ENCODE results near the gene GABRB1.

Gene GABRB1

DNA sequence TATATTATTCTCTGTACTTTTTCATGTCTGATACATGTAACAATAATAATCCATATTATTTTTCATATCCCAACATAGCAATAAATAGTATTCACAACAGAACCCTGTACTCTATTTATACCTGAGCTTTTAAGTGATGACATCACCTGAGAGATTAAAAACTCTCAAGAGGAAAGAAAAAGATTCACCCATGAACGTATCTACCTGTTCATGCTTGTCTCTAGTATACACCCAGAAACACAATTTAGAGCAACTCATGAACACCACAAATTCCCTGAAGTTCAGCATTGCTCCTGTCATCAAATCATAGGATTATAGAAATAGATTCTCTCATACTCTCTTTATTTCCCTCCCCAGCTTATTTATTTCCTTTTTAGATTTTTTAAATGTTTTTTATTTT lies 185.9 kb downstream of the GABRB1 start:
- no peak overlapping the region for H3K4me3 ChIP-seq (ENCODE audit: low read length)
- H3K36me3 ChIP-seq (ENCODE audit: insufficient read depth, low read depth, low read length), result no peaks in the 10 kb centered on the region
- no peaks in the 10 kb centered on the region for H3K27me3 ChIP-seq (ENCODE audit: insufficient read depth, low read length)
- H3K9me3 ChIP-seq (ENCODE audit: insufficient read depth, low read depth, low read length), result no peaks in the 10 kb centered on the region
- H3K27ac ChIP-seq (ENCODE audit: low read length), result no peak overlapping the region
- H3K4me1 ChIP-seq (ENCODE audit: insufficient read depth, low read length), result no peaks in the 10 kb centered on the region
- H3K9ac ChIP-seq (ENCODE audit: low read depth, low read length), result no peak overlapping the region

DNA sequence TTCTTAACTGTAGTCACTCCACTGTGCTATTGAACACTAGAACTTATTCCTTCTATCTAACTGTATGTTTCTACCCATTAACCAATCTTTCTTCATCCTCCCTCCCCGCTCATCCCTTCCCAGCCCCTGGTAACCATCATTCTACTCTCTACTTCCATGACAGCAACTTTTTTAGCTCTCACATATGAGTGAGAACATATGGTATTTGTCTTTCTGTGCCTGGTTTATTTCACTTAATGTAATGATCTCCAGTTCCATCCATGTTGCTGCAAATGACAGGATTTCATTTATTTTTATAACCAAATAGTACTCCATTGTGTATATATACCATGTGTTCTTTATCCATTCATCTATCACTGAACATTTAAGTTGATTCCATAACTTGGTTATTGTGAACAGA lies 186.5 kb downstream of the GABRB1 start:
- Histone ChIP-seq H3K9me3 (ENCODE audit: insufficient read depth, low read depth, low read length) (no peaks in the 10 kb centered on the region), H3K4me3 (ENCODE audit: low read length) (no peak overlapping the region), H3K4me1 (ENCODE audit: insufficient read depth, low read length) (no peaks in the 10 kb centered on the region), H3K9ac (ENCODE audit: low read depth, low read length) (no peak overlapping the region), H3K36me3 (ENCODE audit: insufficient read depth, low read depth, low read length) (no peaks in the 10 kb centered on the region), H3K27ac (ENCODE audit: low read length) (no peak overlapping the region), H3K27me3 (ENCODE audit: insufficient read depth, low read length) (no peaks in the 10 kb centered on the region)

DNA sequence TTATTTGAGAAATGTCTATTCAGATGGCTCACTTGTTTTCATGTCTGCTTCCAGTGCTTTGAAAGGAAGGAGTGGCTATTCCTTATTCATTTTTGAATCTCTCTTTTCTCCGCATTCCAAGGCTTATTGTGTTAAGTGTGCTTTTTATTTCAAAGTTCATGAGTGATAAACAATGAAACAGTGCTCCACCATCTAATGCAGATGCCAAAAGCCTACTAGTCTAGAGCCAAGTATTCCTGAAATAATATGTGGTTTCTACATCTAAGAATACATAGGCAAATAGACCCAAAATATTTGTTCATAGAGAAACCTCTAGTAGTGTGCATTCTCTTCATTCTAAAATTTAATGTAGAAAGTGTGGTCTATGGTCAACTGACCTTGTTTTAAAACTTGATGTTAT lies 187.3 kb downstream of the GABRB1 start:
- H3K27me3 ChIP-seq (ENCODE audit: insufficient read depth, low read length), result no peaks in the 10 kb centered on the region
- H3K4me1 ChIP-seq (ENCODE audit: insufficient read depth, low read length), result no peaks in the 10 kb centered on the region
- H3K27ac ChIP-seq (ENCODE audit: low read length), result no peak overlapping the region
- H3K9me3 ChIP-seq (ENCODE audit: insufficient read depth, low read depth, low read length), result no peaks in the 10 kb centered on the region
- H3K36me3 ChIP-seq (ENCODE audit: insufficient read depth, low read depth, low read length), result no peaks in the 10 kb centered on the region
- H3K9ac ChIP-seq (ENCODE audit: low read depth, low read length), result no peak overlapping the region
- H3K4me3 ChIP-seq (ENCODE audit: low read length), result no peak overlapping the region

DNA sequence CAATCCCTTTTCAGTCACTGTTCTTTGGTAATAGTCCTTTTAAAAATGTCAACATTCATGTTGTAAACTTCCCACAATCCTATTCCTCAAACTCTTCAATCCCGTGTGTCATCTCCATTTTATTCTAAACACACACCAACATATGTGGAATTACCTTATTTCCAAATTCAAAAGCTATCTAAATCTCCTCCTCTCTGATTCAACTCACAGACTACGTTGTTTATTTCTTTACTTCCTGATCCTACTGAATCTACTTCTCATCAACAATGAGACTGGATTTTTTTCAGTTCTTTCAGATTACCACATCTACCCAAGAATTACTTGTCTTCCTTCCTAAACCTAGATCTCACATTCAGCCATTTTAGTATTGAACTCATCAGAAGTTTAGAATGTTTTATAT lies 188.2 kb downstream of the GABRB1 start:
- Histone ChIP-seq H3K4me3 (ENCODE audit: low read length) (no peak overlapping the region), H3K27ac (ENCODE audit: low read length) (no peak overlapping the region), H3K4me1 (ENCODE audit: insufficient read depth, low read length) (no peaks in the 10 kb centered on the region), H3K36me3 (ENCODE audit: insufficient read depth, low read depth, low read length) (no peaks in the 10 kb centered on the region), H3K9ac (ENCODE audit: low read depth, low read length) (no peak overlapping the region), H3K9me3 (ENCODE audit: insufficient read depth, low read depth, low read length) (no peaks in the 10 kb centered on the region), H3K27me3 (ENCODE audit: insufficient read depth, low read length) (no peaks in the 10 kb centered on the region)

DNA sequence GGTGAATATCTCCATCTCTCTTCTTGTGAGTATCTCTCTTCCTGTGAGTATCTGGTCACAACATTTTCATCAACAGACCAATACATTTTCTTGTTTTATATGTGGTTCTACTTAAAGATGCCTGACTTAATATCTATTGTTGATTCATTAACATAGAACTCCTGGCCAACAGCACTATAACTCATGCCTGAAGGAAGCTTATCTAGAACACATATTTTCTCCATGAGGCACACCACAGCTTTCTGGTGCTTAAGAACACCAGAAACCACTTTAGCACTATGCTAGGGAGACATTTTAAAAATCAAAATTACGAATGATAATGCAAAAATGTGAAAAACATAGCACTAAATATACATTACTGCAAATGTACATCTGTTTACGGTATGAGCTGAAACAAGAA lies 190.4 kb downstream of the GABRB1 start:
- H3K4me1 ChIP-seq (ENCODE audit: insufficient read depth, low read length), result no peaks in the 10 kb centered on the region
- H3K9me3 ChIP-seq (ENCODE audit: insufficient read depth, low read depth, low read length), result no peaks in the 10 kb centered on the region
- H3K9ac ChIP-seq (ENCODE audit: low read depth, low read length), result no peak overlapping the region
- no peaks in the 10 kb centered on the region for H3K36me3 ChIP-seq (ENCODE audit: insufficient read depth, low read depth, low read length)
- no peaks in the 10 kb centered on the region for H3K27me3 ChIP-seq (ENCODE audit: insufficient read depth, low read length)
- no peak overlapping the region for H3K4me3 ChIP-seq (ENCODE audit: low read length)
- no peak overlapping the region for H3K27ac ChIP-seq (ENCODE audit: low read length)

DNA sequence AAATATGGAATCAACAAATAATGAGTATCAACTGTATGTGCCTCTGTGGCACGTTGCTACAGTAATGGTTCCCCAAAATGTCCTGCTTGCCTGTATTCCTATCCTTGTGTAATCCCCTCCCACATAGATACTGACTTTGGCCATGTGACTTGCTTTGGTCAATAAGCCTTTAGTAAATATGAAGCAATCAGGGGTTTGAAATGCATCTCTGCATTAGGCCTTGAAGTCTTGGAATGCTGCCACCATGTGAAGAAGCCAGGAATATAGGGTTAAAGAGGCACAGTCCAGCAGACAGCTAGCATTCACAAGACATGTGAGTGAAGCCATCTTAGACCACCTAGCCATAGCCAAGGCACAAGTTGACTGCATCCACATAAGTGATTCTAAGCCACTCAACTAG lies 190.9 kb downstream of the GABRB1 start:
- Histone ChIP-seq H3K9ac (ENCODE audit: low read depth, low read length) (no peak overlapping the region), H3K27ac (ENCODE audit: low read length) (no peak overlapping the region), H3K36me3 (ENCODE audit: insufficient read depth, low read depth, low read length) (no peaks in the 10 kb centered on the region), H3K4me3 (ENCODE audit: low read length) (no peak overlapping the region), H3K27me3 (ENCODE audit: insufficient read depth, low read length) (no peaks in the 10 kb centered on the region), H3K9me3 (ENCODE audit: insufficient read depth, low read depth, low read length) (no peaks in the 10 kb centered on the region), H3K4me1 (ENCODE audit: insufficient read depth, low read length) (no peaks in the 10 kb centered on the region)

DNA sequence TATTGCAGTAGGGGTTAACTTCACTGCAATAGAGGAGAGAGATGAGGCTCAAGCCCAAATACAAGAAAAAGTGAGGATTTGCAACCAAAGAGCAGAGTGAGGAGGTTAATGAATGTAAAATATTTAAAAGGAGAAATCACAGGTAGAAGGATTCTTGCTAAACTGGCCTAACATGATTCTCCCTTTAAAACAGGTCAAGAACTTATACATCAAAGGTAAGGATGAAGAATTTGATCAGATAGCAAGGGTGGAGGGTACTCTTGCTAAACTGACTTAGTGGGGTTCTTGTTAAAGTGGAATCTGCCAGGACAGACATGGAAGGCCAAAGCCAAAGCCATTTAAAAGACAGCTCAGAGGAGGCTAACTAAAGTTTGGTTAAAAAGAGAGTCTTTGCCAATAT lies 193.0 kb downstream of the GABRB1 start:
- no peak overlapping the region for H3K4me3 ChIP-seq (ENCODE audit: low read length)
- no peaks in the 10 kb centered on the region for H3K36me3 ChIP-seq (ENCODE audit: insufficient read depth, low read depth, low read length)
- H3K4me1 ChIP-seq (ENCODE audit: insufficient read depth, low read length), result no peaks in the 10 kb centered on the region
- no peak overlapping the region for H3K9ac ChIP-seq (ENCODE audit: low read depth, low read length)
- no peaks in the 10 kb centered on the region for H3K27me3 ChIP-seq (ENCODE audit: insufficient read depth, low read length)
- no peak overlapping the region for H3K27ac ChIP-seq (ENCODE audit: low read length)
- H3K9me3 ChIP-seq (ENCODE audit: insufficient read depth, low read depth, low read length), result no peaks in the 10 kb centered on the region

DNA sequence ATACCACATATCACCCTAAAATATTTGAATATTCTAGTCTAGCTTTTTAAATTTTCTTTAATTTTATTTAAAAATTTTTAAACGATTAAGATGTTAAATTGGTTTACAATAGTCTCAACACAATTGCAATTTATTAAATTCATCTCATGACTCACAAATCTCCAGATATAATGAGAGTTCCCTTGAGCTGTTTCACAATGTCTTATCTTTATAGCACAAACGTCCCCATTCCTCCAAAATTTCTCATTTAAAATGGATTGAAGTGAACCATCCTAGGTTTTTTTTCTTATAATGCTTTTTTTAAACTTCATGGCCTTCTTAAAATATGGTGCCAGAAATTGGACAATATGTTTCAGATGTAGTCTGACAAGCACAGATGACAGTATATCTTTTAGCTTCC lies 204.4 kb downstream of the GABRB1 start:
- Histone ChIP-seq H3K27me3 (ENCODE audit: insufficient read depth, low read length) (no peaks in the 10 kb centered on the region), H3K27ac (ENCODE audit: low read length) (no peak overlapping the region), H3K4me1 (ENCODE audit: insufficient read depth, low read length) (no peaks in the 10 kb centered on the region)

DNA sequence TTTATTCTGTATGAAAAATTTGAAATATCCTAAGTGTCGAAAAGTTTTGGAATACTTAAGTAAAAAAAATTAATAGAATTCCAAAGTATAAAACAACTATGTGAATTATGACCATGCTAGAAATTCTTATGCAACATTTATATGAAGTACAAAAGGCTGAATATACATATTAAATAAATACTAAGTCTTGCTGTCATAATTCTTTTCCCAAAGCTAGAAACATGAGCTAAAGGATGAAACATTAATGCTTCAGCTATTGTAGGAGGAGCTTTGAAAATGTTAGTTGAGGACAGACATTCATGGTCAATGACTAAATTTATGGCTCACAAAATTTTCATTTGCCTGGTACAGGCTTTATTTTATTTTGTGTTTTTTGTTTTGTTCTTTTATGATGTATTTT lies 207.3 kb downstream of the GABRB1 start:
- no peaks in the 10 kb centered on the region for H3K36me3 ChIP-seq (ENCODE audit: insufficient read depth, low read depth, low read length)

More for the DNA sequence above, 204.4 kb downstream of the GABRB1 start:
- Histone ChIP-seq H3K36me3 (ENCODE audit: insufficient read depth, low read depth, low read length) (no peaks in the 10 kb centered on the region), H3K9ac (ENCODE audit: low read depth, low read length) (no peak overlapping the region), H3K9me3 (ENCODE audit: insufficient read depth, low read depth, low read length) (no peaks in the 10 kb centered on the region), H3K4me3 (ENCODE audit: low read length) (no peak overlapping the region)

DNA sequence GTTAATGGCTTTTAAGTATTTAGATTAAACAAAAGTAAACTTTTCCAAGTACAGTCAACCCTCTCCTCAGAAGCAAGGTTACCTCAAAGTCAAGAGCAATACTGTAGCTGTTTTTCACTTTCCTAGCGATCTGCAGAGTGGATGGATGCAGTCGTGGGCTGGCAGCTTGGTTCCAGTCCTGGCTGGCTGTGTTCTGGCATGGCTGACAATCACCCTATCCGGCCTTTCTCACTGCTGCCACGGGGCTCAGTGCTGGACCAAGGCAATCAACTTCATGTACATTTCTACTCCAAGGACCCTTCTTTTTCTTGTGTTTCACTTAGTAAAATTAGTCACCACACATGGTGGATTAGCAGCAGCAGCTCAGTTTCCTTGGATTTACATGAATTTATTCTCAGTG lies 208.3 kb downstream of the GABRB1 start:
- no peaks in the 10 kb centered on the region for H3K9me3 ChIP-seq (ENCODE audit: insufficient read depth, low read depth, low read length)
- H3K9ac ChIP-seq (ENCODE audit: low read depth, low read length), result no peak overlapping the region
- H3K27ac ChIP-seq (ENCODE audit: low read length), result no peak overlapping the region
- no peaks in the 10 kb centered on the region for H3K4me1 ChIP-seq (ENCODE audit: insufficient read depth, low read length)
- no peaks in the 10 kb centered on the region for H3K27me3 ChIP-seq (ENCODE audit: insufficient read depth, low read length)
- H3K4me3 ChIP-seq (ENCODE audit: low read length), result no peak overlapping the region
- no peaks in the 10 kb centered on the region for H3K36me3 ChIP-seq (ENCODE audit: insufficient read depth, low read depth, low read length)

More for the DNA sequence above, 207.3 kb downstream of the GABRB1 start:
- no peak overlapping the region for H3K4me3 ChIP-seq (ENCODE audit: low read length)
- no peak overlapping the region for H3K27ac ChIP-seq (ENCODE audit: low read length)
- H3K4me1 ChIP-seq (ENCODE audit: insufficient read depth, low read length), result no peaks in the 10 kb centered on the region
- H3K9me3 ChIP-seq (ENCODE audit: insufficient read depth, low read depth, low read length), result no peaks in the 10 kb centered on the region
- H3K9ac ChIP-seq (ENCODE audit: low read depth, low read length), result no peak overlapping the region
- H3K27me3 ChIP-seq (ENCODE audit: insufficient read depth, low read length), result no peaks in the 10 kb centered on the region

DNA sequence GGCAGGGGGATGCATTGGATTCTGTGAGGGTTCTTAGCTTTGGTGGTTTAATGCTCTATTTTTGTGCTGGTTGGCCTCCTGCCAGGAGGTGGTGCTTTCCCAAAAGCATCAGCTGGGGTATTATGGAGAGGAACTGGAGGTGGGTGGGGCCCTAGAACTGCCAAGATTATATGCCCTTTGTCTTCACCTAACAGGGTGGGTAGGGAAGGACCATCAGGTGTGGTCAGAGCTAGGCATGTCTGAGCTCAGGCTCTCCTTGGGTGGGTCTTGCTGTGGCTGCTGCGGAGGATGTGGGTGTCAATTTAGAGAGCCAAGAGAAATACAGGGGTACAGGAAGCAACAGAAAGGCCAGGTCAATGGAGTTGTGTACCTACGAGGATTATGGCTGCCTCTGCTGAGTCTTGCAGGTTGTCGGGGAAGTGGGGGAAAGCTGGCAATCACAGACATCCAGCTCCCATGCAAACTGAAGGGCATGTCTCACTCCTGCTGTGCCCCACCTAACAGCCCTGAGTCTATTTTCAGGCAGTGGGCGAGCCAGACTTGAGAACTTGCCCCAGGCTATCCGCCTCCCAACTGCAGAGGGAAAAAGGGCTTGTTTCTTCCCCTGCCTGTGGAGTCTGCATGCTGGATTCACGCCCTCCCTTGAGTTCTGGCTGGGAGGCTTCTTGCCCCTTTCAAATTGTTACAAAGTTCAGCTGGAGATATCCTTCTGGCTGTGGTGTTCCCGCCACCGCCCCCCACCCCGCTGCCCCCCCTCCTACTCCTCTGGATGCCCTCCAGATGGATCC lies 220.2 kb downstream of the GABRB1 start:
- Histone ChIP-seq H3K4me1 (ENCODE audit: insufficient read depth, low read length) (no peaks in the 10 kb centered on the region), H3K27me3 (ENCODE audit: insufficient read depth, low read length) (no peaks in the 10 kb centered on the region), H3K27ac (ENCODE audit: low read length) (no peak overlapping the region), H3K9me3 (ENCODE audit: insufficient read depth, low read depth, low read length) (no peaks in the 10 kb centered on the region), H3K9ac (ENCODE audit: low read depth, low read length) (no peak overlapping the region), H3K36me3 (ENCODE audit: insufficient read depth, low read depth, low read length) (no peaks in the 10 kb centered on the region), H3K4me3 (ENCODE audit: low read length) (no peak overlapping the region)

DNA sequence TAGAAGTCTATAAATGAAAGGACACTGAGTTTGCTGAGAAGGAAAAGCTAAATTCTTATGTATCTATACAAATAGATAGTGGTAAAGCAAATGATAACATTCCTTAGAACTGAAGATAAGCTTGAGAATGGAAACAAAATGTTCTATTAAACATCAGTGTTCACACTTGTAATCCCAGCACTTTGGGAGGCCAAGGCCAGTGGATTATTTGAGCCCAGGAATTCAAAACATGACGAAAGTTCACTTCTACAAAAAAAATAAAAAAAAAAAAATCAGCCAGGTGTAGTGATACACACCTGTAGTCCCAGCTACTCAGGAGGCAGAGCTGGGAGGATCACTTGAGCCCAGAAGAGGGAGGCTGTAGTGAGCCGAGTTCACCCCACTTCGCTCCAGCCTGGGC lies 232.4 kb downstream of the GABRB1 start:
- H3K27me3 ChIP-seq (ENCODE audit: insufficient read depth, low read length), result no peaks in the 10 kb centered on the region
- no peak overlapping the region for H3K4me3 ChIP-seq (ENCODE audit: low read length)
- no peaks in the 10 kb centered on the region for H3K9me3 ChIP-seq (ENCODE audit: insufficient read depth, low read depth, low read length)
- no peak overlapping the region for H3K9ac ChIP-seq (ENCODE audit: low read depth, low read length)
- no peaks in the 10 kb centered on the region for H3K36me3 ChIP-seq (ENCODE audit: insufficient read depth, low read depth, low read length)
- no peaks in the 10 kb centered on the region for H3K4me1 ChIP-seq (ENCODE audit: insufficient read depth, low read length)
- no peak overlapping the region for H3K27ac ChIP-seq (ENCODE audit: low read length)
